HG03060 (cell line): Measurements from ENCODE around the gene NLGN4X.

Experiments
- ATAC-seq: cut with Tn5 transposase; IDR thresholded peaks from one replicate; pipeline ENCODE4 v1.9.1; 2021; ENCODE audit warnings: low read depth, moderate number of reproducible peaks; ENCODE audit not compliant: unreplicated experiment

Gene NLGN4X

DNA sequence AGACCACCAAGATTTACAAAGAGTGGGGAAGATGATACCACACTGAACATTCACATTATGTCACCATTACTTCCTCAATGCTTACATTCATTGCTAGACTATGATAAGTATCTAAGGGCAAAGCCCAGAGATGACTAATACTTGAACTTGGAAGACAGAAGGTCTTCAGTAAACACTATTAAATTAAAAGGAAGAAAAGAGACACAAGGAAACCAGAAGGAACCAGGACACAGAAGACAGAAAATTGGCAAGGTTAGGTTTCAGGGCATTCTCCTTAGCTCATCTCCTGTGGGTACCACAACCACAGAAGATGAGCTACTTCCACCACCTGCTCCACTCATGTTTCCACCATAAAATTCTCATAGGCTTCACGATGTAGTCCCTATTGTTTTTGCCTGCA, 64.9 kb downstream of the NLGN4X start:
- ATAC-seq, result no peak

DNA sequence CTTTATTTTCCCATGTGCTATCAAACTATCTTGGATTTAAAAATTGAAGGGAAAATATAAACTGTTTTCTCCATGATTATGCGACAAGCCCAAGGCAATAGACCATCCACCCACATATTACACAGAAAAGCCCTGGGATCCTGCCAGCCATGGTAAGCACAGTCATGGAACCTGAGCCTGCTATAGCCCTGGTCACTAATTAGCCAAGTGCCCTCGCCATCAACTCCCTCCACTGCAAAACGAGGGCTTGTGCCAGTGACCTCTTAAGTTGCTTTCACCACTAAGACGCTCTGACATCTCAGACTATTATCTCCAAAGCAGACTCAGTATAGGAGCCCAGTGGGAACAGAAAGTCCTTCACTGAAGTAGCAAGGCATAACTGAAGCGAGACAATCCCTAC, 69.2 kb downstream of the NLGN4X start:
- no peak for ATAC-seq

DNA sequence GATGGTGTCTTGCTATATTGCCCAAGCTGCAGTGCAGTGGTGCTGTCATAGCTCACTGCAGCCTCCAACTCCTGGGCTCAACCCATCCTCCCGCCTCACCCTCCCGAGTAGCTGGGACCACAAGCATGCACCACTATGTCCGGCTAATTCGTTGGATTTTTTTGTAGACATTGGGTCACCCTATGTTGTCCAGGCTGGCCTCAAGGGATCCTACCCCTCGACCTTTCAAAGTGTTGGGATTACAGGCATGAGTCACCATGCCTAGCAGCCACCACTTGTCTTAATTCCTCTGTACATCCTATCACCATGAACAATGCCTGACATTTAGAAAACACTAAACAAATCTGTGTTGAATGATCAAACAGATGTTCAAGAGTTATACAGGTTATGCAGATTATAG, 76.7 kb downstream of the NLGN4X start:
- no peak for ATAC-seq

DNA sequence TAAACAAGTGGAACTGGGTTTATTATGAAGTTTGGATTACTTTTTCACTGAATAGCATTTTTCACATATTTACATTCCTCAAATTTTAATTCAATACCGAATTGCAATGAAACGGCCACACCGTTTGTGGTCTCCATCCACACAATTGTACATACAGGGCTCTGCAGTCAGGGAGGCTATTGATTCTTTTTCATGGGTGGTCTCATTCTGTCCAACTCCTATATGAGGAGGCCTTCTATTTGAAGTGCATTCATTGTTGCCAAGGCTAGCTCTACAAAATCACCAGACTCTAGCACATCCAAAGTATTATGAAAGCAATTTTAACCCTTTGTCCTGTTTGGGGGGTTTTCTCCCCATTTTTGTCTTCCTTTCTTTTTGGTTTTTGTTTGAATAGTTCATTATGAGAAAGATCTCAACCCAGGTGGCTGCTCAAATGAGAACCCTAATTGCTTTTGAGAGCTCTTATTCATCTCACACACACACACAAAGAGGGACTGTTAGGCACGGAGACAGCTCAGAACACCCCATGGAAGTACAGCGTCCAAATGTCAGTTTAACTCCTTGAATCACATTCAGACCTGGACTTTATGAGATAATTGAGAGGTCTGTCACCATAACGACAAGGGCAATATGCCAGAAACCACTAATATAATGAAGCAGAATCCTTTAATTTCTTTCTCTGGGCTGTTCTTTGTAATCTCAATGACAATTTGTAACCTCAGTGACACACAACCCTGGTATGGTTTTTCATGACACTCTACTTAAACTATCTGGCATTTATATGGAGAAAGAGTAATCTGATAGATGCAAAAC, 79.4 kb downstream of the NLGN4X start:
- ATAC-seq, result no peak

DNA sequence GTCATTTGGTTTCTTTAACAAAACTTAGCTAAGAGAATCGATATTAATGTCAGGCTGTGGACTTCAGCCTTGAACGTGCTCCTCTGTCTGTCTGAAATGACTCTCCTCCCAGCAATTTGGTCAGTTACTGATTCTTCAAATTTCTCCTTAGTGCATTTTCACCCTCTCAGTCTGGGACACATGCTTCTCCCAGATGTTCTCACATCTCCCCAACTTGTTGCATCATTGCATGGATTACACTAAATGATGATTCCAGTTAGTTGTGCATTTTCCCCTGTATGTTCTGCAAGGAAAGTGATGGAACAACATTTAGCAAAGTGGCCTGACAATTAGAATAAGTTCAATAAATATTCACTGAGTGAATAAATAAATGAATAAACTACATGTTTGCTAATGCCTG, 94.4 kb downstream of the NLGN4X start:
- no peak for ATAC-seq

DNA sequence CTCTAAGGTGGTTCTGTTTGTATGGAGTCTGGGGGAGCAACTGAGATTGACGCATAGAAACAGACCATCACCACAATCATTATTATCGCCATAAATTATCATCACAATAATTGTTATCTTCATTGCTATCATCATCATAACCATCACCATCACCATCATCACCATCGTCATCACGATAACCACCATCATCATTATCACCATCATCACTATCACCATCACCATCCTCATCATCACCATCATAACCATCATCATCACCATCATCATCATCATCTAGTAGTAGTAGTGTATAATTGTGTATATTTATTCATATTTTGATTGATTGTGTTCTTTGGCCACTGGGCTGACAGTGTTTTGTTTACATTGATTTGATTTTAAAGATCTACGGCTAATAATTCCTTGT, 95.7 kb downstream of the NLGN4X start:
- ATAC-seq, result no peak

DNA sequence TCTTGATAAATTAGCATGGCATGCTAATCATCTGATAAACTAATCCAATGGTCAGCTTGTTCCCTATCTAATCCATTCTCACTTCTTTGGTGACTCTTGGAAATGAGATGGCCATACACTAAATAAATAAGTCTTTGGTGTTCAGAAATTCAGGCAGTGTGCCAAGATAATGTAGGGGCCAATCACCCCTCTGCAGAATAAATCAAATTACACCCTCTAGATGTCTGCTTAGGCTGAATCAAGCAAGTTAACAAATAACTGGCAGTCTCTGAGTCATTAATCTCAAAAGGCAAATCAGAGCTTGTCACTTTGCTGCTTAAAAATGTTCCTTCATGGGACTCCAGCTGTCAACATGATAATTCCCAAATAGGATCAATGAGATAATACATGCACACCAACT, 97.4 kb downstream of the NLGN4X start:
- no peak for ATAC-seq

DNA sequence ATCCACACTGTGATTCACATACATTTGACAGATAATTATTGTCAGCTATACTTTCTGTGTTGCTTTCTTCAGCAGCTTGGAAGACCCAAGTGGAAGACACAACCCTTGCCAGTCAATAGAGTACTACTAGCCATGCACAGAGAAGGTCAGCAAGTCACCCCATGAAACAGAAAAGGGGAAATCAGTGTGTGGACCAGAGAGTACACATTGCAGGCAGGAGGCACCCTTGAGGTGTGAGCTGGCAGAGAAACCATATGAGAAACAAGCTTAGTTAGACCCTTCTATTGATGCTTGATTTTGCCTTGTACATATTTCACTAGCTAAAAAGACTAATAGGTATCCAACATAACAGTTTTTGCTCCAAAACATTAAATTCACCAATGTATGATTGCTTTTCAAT, 99.5 kb downstream of the NLGN4X start:
- ATAC-seq, result no peak

DNA sequence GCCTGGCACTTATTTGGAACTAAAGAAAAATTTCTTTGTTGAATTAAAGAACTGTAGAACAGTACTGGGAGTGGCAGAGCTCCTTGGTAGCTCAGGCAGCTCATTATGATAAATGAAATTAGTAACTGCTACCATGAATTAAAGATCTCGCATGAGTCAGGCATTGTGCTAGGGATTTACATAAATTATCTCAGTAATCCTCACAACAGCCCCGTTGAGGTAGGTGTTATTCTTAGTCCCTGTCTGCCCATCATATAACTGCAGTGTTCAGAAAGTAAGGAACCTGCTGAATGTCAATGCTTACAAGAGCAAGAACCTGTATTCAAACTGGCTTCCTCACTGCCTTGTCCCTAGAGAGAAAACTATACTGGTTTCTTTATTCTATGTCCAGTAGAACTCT, 108.3 kb downstream of the NLGN4X start:
- no peak for ATAC-seq

DNA sequence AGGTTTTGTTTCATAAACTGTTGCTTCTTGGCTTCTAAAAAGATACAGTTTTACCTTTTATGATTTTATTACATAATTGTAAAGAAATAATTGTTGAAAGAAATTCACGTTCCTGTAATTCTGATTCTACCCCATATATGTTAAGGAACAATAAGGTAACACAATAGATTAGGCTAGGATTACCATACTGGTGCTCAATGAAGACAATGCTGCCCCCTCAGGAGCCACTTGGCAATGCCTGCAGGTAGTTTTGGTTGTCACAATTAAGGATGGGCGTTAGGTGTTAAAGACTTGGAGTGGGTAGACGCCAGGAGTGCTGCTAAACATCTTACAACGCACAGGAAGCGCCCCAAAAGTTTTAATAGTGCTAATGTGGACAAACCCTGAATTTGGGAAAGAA, 133.2 kb downstream of the NLGN4X start:
- ATAC-seq, result no peak

DNA sequence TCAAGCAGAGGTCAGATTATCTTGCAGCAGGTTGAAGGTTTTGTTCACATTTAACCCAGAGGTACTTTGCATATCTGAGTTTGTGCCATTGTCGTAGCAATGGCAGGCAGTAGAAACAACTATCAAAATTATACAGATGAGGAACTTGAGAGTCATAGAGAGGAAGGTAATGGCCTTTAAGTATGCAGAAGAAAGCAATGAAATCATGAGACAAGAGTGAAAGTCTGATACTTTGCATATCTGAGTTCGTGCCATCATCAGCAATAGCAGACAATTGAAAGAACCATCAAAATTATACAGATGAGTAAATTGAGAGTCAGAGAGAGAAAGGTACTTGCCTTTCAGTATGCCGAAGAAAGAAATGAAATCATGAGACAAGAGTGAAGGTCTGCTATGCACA, 154.1 kb downstream of the NLGN4X start:
- ATAC-seq, result no peak

DNA sequence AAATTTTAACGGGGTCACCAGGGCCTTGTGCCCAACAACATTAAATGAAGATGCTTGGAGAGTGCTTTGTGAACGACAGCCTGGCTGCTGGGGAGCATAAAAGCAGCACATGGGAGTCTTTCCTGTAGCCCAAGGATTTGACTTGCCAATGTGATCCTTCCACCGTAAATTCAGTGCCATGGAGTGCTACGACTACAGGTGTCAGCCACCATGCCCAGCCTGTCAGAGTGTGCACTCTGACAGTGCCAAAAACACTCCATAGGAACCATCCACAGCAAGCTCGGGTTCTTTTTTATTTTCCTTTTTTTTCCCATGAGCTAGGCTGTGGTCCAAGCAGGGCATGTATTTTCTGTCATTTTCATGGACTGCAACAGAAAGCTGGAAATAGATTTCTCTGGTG, 156.9 kb downstream of the NLGN4X start:
- no peak for ATAC-seq

DNA sequence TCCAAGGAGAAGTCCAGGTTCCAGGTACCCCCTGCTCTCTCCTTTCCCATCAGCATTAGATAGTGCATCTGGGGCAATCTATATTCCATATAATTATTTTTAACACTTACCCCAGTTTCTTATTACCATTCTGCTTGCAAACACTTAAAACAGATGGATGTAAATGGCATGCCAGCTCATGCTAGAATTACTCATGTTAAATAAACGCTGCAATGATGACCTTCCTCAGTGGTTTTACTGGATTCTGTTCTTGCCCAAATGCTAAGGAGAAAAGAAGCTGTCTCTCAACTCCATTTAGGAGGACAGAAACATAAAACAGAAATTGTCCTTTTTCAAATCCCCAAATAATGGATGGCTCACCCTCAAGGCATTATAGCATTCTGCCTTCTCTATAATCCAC, 161.1 kb downstream of the NLGN4X start:
- ATAC-seq, result no peak

DNA sequence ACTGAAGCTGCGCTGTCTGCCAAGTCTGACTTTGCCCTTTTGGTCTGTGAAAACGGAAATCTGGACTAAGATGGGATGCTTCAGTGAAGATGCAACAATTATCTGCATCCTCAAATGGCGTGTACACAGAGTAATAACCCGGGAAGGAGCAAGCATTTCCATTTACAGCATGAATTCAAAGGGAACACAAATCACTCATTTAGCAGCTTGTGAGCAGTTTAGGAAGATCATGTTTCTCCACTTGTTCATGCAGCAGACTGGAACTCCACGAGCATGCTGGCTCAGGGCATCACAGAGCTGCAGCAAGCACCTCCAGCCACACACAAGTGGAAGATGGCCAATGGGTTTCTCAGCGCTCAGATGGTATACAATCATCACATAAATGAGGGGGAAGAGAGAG, 175.5 kb downstream of the NLGN4X start:
- no peak for ATAC-seq

DNA sequence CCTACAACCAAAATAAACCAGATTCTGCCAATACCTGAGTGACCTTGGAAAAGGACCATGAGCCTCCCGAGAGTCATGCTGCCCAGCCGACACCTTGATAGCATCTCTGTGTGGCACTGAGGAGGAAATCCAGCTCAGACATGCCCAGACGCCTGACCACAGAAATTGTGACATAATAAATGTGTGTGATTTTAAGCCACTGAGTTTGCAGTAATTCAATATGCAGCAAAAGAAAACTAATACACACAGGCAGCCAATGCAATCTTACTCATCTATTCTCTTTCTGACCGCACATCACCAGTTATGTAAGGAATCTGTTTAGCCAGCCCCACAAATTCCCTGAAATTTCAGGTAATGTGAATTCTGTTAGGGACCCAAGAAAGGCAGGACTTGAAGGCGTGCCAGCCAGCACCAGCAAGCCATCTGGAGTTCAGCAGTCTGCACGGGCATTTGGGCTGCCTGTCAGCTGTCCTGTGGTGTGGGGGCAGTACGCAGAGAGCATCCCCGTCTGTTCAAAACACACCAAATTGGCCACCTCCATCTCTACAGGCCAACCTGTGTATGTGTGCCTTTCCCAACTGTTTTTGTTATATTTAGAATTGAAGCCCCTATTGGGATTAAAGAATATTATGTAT, 176.4 kb downstream of the NLGN4X start:
- no peak for ATAC-seq

DNA sequence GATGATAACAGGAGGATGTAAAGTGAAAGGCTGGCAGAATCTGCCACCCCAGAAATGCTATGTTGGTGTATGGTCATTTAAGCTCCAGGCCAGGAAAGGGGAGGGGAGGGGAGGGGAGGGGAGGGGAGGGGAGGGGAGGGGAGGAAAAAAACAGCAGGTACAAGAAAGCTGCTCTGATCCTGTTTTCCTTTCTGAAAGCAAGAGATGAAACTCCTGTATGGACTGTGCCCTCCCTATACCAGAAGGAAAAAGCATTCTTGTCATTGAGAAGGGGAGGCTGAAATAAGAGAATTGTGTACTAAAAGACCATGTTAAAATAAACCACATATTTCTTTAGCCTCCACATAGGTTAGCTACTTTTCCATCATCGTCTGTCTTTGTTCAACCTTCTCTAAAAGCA, 179.5 kb downstream of the NLGN4X start:
- no peak for ATAC-seq

DNA sequence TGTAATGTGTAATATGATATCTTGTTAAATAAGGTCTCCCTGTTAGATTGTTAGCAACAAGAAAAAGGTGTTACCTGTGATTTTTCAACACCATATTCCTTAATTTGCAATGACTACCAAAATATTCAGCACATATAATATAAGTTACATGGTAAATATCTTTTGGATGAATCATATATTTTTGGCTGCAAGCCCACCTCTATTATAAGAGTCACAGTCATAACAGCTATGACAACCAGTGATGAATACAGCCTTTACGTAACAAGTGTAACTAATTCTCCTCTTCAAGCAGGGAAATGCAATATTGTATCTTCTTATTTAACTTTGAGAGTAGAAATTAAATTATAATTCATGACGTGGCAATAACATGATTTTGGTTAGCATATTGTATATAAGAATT, 187.0 kb downstream of the NLGN4X start:
- ATAC-seq, result no peak

DNA sequence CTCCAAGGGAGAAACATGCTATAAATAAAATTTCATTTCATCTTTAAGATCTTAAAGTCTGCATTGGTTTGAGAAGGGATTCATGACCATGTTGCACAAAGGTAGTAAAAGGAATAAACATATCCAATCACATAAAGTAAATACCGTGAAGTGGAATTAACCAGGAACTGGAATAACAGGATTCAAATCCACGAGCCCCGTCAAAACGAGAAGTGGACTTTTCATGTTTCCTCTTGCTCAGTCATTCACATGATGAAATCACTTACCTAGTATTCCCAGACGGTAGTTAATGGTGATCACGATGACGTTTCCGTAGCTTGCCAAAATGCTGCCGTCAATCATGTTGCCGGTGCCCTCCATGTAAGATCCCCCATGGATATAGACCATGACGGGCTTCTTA, 199.7 kb downstream of the NLGN4X start:
- ATAC-seq, result no peak

DNA sequence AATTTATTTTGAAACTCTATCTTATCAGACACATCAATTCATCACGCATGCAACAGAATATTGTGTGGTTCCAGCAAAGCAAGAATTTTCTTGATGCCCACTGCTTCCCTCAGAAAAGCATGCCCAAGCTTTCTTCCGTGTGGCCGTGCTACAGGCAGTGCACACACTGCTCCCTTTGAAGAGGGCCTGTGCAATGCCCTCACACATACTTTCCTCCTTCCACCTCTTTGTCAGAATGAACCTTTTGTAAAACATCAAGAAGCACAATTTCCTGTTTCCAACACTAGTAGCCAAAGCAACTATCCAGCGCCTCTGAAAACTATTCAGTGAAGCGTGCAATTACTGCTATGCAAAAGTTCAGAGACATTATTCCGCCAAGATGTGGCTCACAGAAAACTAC, 201.7 kb downstream of the NLGN4X start:
- no peak for ATAC-seq

DNA sequence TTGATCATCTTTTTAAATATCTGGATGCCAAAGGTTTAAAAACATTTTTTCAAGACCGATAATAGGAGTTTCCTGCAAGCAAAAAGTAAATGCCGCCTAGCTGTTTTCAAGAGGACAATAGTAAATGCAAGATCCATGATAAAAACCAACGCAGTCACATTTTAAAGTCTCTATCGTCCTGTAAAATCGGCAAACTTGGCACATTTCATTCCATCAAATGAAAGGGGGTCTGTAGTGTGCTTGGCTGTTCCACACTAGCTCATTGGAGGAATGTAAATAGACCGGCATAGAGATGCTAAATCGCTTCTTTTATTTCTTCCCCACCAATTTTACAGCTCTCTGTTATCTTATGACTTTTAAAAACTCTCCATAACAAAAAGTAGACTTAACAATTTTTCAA, 202.2 kb downstream of the NLGN4X start:
- no peak for ATAC-seq

DNA sequence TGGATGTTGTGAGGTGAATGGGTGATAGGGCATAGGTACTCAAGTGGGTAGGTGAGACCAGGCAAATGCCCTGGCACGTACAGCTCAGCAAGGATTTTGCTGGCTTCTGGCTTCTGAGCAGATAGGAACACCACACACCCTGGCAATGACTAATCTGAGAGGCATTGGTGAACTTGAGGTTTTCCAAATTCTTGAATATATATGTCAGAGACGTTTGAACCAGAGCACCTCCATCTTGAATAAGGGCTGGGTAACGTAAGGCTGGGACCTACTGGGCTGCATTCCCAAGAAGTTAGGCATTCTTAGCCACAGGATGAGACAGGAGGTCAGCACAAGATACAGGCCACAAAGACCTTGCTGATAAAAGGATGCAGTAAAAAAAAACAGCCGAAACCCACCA, 204.5 kb downstream of the NLGN4X start:
- ATAC-seq, result no peak

DNA sequence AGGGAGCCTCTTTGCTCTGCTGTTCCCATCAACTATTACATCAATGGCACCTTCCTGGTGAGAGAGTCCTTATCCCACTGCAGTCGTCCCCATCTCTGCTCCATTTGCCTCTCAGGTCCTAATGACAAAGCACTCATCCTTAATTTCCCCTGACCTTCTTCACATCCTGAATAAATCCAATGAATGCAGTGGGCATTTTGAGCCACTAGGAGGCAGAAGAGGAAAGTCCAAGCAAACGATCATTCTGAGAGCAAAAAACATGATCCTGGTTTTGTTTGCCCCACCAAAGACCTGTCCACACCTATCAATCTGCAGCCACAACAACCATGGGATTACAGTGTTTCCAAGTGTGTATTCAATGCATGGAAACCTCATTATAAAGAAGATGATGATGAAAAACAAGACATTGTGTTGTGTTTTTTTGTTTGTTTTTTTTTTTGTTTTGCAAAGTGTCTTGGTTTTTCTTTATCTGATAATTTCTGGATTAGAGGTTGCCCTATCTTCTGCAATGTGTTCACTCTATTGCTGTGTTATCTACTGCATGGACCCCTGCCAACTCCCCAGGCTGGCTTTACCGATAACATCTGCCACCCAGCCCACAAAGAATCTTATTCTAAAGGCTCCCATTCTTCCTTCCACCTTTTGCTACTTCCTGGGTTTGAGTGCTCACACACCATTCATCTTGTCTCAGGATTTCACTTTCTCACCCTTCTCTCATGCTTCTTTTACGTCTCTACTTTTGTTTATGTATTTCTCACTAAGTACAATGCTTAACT, 207.2 kb downstream of the NLGN4X start:
- ATAC-seq, result no peak
